ENCODE measurements around the gene SLC16A7. TPM values are rescaled to one million over a fixed set of nuclear protein-coding genes. Genes with fewer than 3 reads are reported as not detected.
"Not testable (repeated sequence)": the region's sequence is repeated elsewhere in the genome, so short reads cannot be mapped to it uniquely, and the experiment has no call there.

SLC16A7 gene
- total RNA-seq, 4 donors from 2014 or later, result 20.8 to 31.0 (median 28.3) TPM

DNA sequence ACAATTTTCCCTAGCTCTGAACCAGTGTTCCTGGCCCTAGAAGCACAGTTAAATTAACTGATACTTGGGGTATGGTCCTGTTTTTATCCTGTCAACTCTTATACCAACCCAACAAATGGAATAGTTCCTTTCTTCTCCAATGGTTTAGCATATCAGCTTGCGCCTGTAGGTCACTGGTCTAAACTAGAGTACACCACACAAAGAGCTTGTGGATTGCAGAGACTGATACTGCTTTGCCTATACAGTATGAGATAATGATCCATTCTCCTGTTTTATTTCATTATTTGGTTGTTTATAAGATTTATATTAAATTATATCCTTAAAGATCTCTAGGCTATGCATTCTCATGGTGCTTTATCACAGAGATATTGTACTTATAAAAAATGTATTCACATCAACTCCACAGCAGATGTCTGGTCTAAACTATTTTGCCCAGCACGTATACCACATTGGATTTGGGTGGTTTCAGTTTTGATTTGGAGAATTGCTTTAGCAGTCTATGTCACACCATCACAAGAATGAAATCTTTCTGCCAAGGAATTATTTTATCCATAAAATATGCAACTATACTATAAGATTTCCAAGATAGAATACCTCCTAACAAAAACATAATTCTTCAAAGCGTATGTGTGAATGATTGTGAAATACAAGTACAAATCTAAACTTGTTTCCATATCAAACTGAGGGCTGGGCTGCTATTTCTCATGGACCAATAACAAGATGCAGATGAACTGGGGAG lies 142.1 kb downstream of the SLC16A7 start:
- WGBS, 2 donors, result 35 to 45% methylated on average over 3 of the region's 3 CpGs
- no peak overlapping the region for H3K4me3 ChIP-seq (ENCODE audit: low read depth, poor library complexity, severe bottlenecking)
- intact Hi-C loops (cut with DNase I; ENCODE audit: low total_unique reads), result no loop called here
- no peak for DNase-seq (ENCODE audit: low spot score in 2 of 2)
- no peak for TF ChIP-seq POLR2A (IDR thresholded peaks at IDR 0.05)
- no peak for TF ChIP-seq CTCF (IDR thresholded peaks at IDR 0.05)

- H3K4me3 ChIP-seq (ENCODE audit: low read depth, poor library complexity, severe bottlenecking), result no peak overlapping the region
- 61 to 64% methylated on average over 1 of the region's 1 CpG for WGBS, 2 donors
- no peak for DNase-seq (ENCODE audit: low spot score in 2 of 2)
- TF ChIP-seq CTCF (IDR thresholded peaks at IDR 0.05) (no peak), POLR2A (IDR thresholded peaks at IDR 0.05) (no peak)
- intact Hi-C loops (cut with DNase I; ENCODE audit: low total_unique reads), result no loop called here
Measured at GRCh38 chr12:59742841-59743240, 147.0 kb downstream of the SLC16A7 start.

- TF ChIP-seq POLR2A (IDR thresholded peaks at IDR 0.05), result no peak
- DNase-seq (ENCODE audit: low spot score in 2 of 2), result no peak
- no peak overlapping the region for H3K4me3 ChIP-seq (ENCODE audit: low read depth, poor library complexity, severe bottlenecking)
- intact Hi-C loops (cut with DNase I; ENCODE audit: low total_unique reads), result no loop called here
- 96 to 97% methylated on average over 8 of the region's 8 CpGs for WGBS, 2 donors
Measured at GRCh38 chr12:59744564-59744963, 148.7 kb downstream of the SLC16A7 start.

DNA sequence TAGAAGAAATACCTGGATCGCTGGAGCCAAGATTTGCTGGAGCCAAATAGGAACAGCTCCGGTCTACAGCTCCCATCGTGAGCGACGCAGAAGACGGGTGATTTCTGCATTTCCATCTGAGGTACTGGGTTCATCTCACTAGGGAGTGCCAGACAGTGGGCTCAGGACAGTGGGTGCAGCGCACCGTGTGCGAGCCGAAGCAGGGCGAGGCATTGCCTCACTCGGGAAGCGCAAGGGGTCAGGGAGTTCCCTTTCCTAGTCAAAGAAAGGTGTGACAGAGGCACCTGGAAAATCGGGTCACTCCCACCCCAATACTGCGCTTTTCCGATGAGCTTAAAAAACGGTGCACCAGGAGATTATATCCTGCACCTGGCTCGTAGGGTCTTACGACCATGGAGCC lies 155.3 kb downstream of the SLC16A7 start:
- H3K4me3 ChIP-seq (ENCODE audit: low read depth, poor library complexity, severe bottlenecking); DNase-seq (ENCODE audit: low spot score in 2 of 2); intact Hi-C loops (cut with DNase I; ENCODE audit: low total_unique reads): not testable (repeated sequence)
- 96 to 98% methylated on average over 19 of the region's 19 CpGs for WGBS, 2 donors

DNA sequence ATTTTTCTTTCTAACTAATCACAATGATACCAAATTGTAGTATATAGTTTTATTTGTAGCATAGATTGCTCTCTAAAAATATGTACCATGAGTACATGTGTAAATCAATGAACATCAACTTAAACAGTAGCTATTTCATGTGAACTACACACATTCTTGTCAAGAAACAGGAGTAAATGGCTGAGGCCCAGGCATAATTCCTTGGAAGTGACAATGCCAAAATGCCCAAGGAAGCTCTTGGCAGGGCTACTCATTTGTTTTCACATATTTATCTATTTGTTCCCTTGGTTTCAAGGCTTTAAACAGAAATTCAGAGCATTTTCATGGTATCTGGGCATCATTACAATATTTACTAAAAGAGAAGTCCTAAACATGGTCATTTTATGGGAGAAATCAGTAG lies 165.7 kb downstream of the SLC16A7 start:
- intact Hi-C loops (cut with DNase I; ENCODE audit: low total_unique reads), result no loop called here
- H3K4me3 ChIP-seq (ENCODE audit: low read depth, poor library complexity, severe bottlenecking), result no peak overlapping the region
- TF ChIP-seq POLR2A (IDR thresholded peaks at IDR 0.05), result no peak
- no peak for TF ChIP-seq CTCF (IDR thresholded peaks at IDR 0.05)
- no peak for DNase-seq (ENCODE audit: low spot score in 2 of 2)

GRCh38 chr12:59763835-59764234 lies 168.0 kb downstream of the SLC16A7 start:
- H3K4me3 ChIP-seq (ENCODE audit: low read depth, poor library complexity, severe bottlenecking), result no peak overlapping the region
- intact Hi-C loops (cut with DNase I; ENCODE audit: low total_unique reads), result no loop called here
- DNase-seq (ENCODE audit: low spot score in 2 of 2), result no peak
- TF ChIP-seq CTCF (IDR thresholded peaks at IDR 0.05) (no peak), POLR2A (IDR thresholded peaks at IDR 0.05) (no peak)

GRCh38 chr12:59768031-59768430 lies 172.2 kb downstream of the SLC16A7 start:
- DNase-seq (ENCODE audit: low spot score in 2 of 2), result no peak
- TF ChIP-seq POLR2A (IDR thresholded peaks at IDR 0.05), result no peak
- TF ChIP-seq CTCF (IDR thresholded peaks at IDR 0.05), result no peak
- whole genome bisulfite sequencing, 2 donors, result 65 to 76% methylated on average over 3 of the region's 3 CpGs
- no peak overlapping the region for H3K4me3 ChIP-seq (ENCODE audit: low read depth, poor library complexity, severe bottlenecking)
- intact Hi-C loops (cut with DNase I; ENCODE audit: low total_unique reads), result no loop called here
